Measurements from ENCODE around the gene SH3PXD2A.

The SH3PXD2A gene

DNA sequence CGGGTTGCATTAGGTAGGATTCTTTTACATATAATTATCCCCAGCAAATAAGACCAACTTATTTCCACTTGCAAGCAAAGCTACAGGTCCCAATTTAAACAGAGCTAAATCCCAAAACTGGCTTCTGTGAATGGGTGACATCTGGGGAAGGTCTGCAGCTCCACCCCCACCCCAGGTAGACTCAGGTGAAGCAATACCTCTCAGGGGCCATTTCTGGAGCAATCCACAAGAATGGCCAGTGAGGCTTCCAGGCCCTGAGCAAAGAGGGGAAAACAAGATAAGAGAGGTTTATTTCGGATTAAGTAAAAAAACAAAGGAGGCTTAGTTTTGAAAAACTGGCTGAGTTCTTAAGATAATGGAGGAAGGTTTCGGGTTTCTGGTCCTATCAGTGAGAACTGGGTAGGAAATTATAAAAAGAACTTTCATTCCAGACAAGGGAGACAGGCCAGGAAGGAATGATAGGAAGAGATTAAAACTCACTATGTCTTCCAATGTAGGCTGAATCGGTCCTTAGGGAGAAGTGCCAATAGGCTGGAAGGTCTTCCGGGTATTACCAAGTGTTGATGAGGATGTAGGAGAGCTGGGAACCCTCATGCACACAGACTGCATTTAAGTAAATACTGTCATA, 25.4 kb downstream of the SH3PXD2A start:
- TF ChIP-seq, protein P1, sequence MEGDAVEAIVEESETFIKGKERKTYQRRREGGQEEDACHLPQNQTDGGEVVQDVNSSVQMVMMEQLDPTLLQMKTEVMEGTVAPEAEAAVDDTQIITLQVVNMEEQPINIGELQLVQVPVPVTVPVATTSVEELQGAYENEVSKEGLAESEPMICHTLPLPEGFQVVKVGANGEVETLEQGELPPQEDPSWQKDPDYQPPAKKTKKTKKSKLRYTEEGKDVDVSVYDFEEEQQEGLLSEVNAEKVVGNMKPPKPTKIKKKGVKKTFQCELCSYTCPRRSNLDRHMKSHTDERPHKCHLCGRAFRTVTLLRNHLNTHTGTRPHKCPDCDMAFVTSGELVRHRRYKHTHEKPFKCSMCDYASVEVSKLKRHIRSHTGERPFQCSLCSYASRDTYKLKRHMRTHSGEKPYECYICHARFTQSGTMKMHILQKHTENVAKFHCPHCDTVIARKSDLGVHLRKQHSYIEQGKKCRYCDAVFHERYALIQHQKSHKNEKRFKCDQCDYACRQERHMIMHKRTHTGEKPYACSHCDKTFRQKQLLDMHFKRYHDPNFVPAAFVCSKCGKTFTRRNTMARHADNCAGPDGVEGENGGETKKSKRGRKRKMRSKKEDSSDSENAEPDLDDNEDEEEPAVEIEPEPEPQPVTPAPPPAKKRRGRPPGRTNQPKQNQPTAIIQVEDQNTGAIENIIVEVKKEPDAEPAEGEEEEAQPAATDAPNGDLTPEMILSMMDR (IDR thresholded peaks at IDR 0.05; ENCODE audit: low read depth, low read length), result no peak
- DNase-seq (ENCODE audit: low read depth in 2 of 2), result peak in 1 of 2 donors; percentile 70
- no peak overlapping the region for H3K4me3 ChIP-seq (replicated peaks in 1 of 2; ENCODE audit: low read depth in 2 of 2, low read length in 2 of 2)

DNA sequence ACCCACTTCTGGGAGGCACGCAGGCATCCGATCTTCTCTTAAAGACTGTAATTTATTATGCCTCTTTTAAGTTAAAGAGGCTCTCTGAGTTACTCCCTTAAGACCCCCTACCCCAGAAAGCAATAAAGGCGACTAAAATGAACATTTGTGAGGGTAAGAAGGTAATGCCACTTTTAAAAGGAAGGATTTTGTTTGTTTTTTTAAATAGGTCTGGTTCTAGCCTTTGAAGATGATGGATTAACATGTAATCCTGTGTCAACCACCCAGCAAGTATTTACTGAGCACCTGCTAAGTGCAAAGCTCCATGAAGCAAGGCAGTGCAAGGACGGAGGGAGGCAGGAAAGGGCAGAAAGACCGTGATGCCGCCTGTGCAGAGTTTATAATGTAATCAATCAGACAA, 26.1 kb downstream of the SH3PXD2A start:
- DNase-seq (ENCODE audit: low read depth in 2 of 2), result no peak
- TF ChIP-seq, protein P1 (IDR thresholded peaks at IDR 0.05; ENCODE audit: low read depth, low read length), result no peak
- no peak overlapping the region for H3K4me3 ChIP-seq (replicated peaks in 1 of 2; ENCODE audit: low read depth in 2 of 2, low read length in 2 of 2)

DNA sequence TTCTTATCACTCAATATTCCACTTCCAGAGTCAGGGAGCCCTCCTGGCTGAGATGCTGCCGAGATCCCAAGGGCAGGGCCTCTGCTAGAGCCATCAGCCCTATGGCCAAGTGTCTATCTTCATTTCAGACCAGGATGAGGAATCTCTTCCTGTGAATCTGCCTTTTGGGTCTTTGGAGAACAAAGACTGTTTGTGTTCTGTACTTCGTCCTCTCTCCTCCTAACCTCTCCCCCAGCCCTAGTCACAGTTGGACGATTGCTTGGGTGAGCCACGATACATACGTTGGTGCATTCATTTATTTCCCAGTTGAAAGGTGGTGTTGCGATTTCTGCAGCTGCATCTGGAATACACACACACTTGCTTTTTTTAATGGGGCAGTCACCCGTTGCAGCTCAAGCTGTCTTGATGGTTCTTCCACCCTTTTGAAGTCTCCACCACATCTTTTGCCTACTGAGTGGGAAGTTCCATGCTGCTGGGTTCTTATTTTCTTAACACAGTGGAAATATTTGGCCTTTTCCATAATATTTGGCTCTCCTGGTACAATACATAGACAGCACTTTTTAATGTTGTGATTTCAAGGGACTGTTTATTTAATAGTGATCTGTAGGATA, 26.7 kb downstream of the SH3PXD2A start:
- DNase-seq (ENCODE audit: low read depth in 2 of 2), result no peak
- TF ChIP-seq, protein P1 (IDR thresholded peaks at IDR 0.05; ENCODE audit: low read depth, low read length), result no peak
- H3K4me3 ChIP-seq (replicated peaks in 1 of 2; ENCODE audit: low read depth in 2 of 2, low read length in 2 of 2), result no peak overlapping the region

DNA sequence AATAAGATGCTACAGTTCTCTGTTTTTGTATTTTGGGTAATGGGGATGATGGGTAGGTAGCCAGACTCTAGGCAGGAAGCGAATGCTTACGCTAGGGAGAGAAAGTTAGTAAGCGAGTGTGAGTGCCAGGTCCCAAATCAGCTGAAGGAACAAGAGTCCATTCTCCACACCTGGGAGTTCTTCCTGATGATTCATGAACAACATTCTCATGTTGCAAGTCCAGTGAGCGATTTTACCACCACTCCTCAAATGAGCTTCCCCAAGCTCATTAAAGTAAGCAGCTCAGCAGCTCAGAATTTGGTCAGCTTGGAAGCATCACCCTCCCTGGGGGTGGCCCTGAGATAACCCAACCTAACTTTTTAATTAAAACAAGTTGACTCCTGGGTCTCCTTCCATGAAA, 27.3 kb downstream of the SH3PXD2A start:
- no peak overlapping the region for H3K4me3 ChIP-seq (replicated peaks in 1 of 2; ENCODE audit: low read depth in 2 of 2, low read length in 2 of 2)
- TF ChIP-seq, protein P1 (IDR thresholded peaks at IDR 0.05; ENCODE audit: low read depth, low read length), result no peak
- DNase-seq (ENCODE audit: low read depth in 2 of 2), result no peak

DNA sequence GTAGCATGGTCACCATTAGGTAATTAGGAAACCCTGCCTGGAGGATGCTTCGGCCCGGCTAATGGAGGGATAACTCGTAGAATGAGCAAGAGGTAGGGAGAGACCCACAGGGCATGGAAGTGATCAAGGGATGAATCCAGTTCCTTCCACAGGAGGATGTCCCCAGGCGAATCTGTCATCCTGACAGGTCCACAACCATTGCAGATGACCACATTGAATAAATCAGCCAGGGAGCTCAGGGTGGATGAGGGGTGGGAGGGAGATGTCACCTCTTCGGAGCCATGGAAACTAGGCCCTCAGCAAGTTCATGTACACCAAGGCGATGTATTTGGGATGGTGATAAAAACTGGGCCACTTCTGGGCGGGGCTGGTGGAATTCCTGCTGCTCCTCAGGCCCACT, 28.5 kb downstream of the SH3PXD2A start:
- TF ChIP-seq, protein P1 (IDR thresholded peaks at IDR 0.05; ENCODE audit: low read depth, low read length), result no peak
- no peak for DNase-seq (ENCODE audit: low read depth in 2 of 2)

DNA sequence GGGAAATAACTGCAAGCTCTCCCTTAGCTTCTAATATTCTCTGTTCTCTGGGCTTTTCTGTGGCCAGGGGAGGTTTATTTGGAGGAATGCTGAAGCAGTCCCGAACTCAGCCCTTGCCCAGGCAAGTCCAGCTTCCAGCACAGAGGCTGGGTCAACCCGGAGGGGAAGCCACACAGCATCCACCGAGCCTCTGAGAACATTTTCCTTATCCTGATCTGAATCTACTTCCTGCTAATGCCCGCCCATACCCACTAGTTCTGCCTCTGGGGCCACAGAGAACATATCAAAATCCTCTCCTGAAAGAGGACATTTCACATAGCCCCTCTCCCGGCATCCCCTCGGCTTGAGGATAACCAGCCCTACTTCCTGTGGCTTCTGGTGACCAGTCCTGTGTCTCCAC, 31.1 kb downstream of the SH3PXD2A start:
- DNase-seq (ENCODE audit: low read depth in 2 of 2), result no peak
- no peak overlapping the region for H3K4me3 ChIP-seq (replicated peaks in 1 of 2; ENCODE audit: low read depth in 2 of 2, low read length in 2 of 2)
- TF ChIP-seq, protein P1 (IDR thresholded peaks at IDR 0.05; ENCODE audit: low read depth, low read length), result no peak

More for the DNA sequence above, 28.5 kb downstream of the SH3PXD2A start:
- H3K4me3 ChIP-seq (replicated peaks in 1 of 2; ENCODE audit: low read depth in 2 of 2, low read length in 2 of 2), result no peak overlapping the region

Measured in cardiac fibroblast (primary cell).